NCI-H748 (cell line): Measurements from ENCODE around the gene PIMREG.

ENCODE experiments used
- DNase-seq: peaks from one replicate; lab custom pipeline; 2025; ENCODE audit not compliant: unreplicated experiment; lab: John Stamatoyannopoulos, UW

PIMREG gene, protein sequence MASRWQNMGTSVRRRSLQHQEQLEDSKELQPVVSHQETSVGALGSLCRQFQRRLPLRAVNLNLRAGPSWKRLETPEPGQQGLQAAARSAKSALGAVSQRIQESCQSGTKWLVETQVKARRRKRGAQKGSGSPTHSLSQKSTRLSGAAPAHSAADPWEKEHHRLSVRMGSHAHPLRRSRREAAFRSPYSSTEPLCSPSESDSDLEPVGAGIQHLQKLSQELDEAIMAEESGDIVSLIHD

DNA sequence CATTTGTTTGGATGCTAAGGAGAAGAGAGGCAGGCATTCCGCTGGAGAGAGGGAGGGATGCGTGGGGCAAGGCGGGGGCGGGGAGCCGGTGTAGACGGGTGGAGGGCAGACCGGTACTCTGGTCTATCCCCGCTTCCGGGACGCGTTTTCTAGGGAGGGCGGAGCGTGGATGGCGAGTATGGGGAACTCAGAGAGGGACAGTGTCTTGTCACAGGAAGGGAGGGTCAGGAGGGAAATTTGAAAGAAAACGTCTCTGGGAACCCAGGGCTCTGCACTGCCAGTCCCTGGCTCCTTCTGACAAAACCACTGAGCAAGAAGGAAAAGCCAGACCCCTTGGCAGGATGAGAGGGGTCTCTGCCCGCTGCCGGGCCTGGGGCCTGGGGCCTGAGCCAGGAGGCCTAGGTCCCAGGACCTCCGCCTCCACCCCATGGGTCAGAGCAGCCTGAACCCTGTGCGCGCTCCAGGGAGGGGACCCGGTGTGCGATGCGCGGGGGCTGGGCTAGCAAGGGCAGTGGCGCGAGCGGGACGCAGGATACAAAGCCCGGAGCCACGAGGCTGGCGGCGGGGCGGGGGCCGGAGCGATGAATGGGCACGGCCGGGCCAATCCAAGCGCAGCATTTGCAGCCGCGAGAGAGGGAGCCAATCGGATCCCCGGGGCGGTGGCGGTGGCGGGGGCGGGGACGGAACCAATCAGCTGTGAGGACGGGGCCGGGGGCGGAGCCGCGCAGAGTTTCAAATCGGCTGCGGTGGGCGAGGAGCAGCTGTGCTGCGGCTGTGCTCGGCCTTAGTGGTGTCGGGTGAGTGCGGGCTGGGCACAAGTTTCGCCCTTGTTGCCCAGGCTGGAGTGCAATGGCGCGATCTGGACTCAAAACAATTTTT lies at the start of gene PIMREG:
Gene PIMREG (plus strand): TSS at position 764 of the 879 bp plus-strand sequence. CDS start 656 bp downstream, outside the sequence.
- peak; percentile 99 for DNase-seq

DNA sequence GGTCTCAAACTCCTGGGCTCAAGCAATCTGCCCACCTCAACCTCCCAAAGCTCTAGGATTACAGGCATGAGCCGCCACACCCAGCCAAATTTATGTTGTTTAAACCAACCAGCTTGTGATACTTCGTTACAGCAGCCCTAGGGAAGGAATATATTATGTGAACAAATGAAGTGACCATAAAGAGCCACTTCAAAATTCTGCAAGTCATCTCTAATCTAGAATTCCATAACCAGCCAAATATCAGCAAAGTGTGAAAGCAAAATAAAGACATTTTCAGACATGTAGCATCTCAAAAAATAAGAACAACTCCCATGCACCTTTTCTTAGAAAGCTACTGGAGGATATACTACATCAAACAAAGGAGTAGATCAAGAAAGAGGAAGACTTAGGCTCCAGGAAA lies 45.3 kb upstream of the PIMREG start:
- DNase-seq: no peak

DNA sequence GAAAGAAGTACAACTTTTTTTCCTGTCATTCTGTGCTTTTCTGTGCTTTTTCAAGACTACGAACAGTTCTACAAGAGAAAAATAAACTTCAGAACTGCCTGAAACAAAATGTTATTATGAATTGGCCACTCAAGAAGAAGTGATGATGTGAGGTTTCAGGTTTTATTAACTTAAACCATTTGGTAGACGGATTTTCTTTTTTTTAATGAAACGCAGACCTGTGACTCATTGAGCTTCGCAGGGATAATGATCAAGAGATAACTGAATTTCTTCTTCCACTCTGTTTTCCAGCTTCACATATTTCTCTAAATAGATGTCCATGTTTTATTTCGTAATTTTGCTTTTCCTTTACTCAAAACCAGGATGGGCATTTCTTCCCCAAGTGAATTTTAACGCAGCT lies 42.0 kb upstream of the PIMREG start:
- DNase-seq: no peak

DNA sequence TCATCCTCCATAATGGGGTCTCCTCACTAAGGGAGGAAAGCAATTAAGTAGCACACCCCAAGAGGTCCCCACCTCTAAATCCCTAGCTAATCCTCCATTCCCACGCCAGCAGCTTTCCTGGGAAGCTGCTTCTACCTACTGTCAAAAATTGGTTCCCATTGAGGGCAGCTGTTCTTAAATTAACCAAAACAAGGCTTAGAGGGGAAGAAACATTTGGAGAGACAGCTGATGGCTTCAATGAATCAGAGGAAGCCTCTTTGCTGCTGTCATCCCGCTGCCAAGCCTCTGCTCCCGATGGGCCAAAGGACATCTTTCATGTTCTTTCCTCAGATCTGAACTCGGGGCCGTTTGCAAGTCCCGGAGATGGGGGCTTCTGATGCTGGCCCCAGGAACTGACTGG lies 36.0 kb upstream of the PIMREG start:
- DNase-seq: no peak

DNA sequence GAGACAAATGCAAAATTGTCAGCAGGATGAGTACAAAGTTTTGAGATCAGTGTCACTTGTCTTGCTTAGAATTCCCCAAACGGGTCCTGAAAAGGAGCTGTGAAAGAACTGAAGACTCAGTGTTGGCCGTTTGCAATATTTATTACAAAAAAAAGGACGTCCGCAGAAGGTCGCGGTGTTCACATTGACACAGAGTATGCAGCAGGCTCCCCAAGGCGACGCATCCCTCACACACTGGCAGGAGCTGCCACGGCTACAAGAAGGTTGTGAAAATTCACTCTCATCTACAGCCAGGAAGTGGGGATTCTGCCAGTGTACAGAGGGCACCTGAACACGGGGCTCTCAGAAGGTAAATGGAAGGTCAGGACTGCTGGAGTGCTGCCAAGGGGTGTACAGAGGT lies 35.5 kb upstream of the PIMREG start:
- no peak for DNase-seq

DNA sequence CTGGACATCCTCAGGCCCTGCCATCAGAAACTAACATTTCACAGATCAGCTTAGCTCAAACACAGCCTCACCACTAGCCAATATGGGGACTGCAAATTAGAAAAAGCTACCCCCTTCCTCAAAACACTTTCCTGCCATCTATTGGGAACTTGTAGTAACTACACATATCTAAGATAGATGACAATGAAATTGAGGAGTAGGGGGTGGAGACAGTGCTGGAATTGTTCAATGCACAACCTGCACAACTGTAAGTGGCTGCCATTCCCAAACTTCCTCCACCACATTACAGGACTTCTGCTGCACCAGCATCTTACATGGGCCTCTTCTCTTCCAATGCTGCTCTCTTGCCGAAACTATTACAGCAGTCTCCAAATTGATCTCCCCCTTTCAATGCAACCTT lies 31.2 kb upstream of the PIMREG start:
- DNase-seq: peak; percentile 85

DNA sequence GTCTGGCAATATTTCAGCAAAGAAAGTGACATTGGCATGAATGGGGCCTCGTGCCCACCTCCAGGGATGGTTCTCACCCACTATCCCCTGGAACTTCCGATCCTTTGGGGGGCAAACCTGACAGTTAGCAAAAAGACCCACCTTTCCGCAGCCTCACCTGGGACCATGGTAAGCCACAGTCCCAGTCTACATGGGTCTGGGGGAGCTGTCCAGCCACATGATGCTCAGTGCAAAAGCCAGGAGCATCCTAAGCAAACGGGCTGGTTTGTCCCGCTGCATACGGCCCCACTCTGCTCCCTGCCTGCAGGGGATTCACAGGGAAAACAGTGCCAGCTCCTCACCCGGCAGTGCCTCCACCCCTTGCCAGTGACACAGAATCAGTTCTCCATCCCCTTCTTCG lies 28.6 kb upstream of the PIMREG start:
- DNase-seq: no peak

DNA sequence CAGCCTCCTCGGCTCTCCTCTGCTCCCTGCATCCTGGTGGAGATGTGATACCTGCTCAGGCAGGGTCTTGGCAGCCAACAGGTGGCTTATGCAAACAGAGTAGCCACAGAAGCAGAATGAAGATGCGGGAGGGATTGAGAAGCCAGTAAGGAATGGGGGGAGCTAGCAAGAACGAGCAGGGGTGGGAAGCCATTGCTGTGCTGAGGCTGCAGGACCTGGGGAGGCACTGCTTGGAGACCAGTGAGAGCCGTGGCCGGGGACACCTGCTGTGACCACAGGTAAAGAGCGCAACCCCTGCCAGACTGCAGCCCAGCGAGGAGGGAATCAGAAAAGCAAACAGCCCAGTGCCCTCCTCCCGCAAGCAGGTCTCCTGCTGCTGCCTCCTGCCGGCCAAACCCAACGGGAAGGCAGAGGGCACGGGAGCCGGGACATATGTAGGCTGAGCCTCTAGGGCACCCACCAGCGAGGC lies 24.0 kb upstream of the PIMREG start:
- DNase-seq: peak; percentile 56

DNA sequence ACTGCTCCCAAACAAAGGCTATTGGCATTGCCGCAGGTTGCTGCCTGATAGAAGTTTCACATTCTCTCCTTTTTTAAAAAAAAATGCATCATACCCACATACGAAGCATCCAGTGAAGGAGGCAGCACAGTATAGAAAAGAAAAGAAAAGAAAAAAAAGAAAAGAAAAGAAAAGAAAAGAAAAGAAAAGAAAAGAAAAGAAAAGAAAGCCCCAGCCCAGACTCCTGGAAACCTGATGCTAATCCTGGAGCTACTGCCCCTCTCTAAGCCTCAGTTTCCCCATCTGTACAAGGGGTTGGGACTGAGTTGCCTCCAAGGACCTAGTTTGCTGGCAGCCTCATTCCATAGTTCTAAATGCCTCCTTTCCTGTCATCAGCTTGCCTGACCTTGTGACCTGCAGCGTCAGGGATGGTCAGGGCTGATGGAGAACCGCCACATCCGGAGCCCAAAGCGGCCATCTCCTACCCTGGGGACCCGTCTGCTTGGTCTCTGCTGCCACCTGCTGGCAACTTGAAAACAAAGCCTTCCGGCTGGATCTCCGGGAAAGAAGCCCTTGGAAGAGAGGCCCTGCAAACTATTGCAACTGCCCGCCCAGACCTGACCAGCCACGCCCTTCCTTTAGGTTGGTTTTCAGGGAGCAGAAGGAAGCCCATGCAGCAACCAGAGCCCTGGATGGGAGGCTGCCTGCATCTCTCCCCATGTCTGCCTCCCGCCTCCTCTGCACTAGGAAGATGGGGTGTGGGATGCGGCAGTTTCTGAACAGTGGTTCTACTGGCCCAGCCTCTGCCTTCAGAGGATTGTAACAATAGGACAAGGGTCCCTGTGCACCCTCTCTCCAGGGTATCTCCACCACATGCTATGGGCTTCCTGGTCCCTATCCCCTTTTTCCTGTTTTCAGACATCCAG lies 22.3 kb upstream of the PIMREG start:
- peak; percentile 88 for DNase-seq

DNA sequence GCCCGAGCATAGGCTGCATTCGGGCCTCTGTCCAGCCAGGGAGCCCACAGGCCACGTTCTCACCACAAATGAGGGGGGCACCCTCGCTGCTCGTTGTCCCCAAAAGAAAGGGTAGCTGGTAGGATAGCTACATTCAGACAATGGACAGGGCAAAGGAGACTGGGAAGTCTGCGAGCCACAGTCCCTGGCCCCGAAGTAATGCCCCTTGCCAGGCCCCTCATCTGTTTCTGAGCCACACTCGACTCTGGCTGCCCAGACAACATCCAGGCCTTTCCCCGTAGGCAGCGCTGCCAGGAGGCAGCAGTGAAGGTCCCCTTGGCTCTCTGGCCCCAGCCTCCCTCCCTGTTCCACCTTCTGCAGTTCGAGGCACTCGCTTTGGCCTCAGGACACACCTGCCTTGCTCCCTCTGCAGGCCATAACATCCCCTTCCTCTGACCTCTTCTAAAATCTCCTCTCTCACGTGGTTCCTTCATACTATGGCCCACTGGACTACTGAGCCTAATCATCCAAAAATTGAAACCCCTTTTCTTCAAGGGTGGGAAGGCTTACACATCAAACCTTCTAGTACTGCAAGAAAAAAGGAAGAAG lies 21.5 kb upstream of the PIMREG start:
- DNase-seq: no peak

DNA sequence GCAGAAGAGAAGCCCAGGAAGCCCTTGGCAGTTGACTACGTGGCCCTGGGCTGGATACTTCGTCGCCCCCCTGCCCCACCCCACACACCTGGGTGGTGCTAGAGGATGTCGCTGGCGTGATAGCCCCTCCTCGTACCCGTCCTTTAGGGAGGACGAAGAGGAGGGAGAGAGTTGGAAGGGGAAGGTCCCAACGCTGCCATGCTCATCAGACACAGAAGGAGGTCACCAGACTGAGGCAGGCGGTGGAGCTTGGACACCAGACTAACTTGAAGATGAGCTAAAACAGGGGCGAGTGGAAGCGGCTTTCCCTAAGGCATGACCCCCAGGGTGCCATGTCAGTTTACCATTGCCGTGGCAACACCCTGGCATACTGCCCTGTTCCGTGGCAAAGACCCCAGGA lies 20.3 kb upstream of the PIMREG start:
- no peak for DNase-seq

DNA sequence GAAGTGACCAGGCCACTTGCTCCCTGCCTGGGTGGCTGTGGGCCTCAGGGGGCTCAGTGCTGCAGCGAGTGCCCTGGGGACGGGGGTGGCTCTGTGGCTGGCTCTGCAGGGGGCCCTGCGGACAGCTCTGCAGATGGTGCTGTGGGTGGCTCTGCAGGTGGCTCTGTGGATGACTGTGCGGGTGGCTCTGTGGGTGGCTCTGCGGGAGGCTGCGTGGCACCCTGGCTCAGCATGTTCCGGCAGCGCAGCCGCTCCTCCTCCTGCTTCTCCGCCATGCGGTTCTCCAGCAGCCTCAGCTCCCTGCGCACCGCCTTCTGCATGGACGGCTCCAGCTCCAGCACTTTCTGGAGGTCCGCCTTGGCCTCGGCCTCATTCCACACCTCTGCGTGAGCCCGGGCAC lies 18.8 kb upstream of the PIMREG start:
- no peak for DNase-seq

DNA sequence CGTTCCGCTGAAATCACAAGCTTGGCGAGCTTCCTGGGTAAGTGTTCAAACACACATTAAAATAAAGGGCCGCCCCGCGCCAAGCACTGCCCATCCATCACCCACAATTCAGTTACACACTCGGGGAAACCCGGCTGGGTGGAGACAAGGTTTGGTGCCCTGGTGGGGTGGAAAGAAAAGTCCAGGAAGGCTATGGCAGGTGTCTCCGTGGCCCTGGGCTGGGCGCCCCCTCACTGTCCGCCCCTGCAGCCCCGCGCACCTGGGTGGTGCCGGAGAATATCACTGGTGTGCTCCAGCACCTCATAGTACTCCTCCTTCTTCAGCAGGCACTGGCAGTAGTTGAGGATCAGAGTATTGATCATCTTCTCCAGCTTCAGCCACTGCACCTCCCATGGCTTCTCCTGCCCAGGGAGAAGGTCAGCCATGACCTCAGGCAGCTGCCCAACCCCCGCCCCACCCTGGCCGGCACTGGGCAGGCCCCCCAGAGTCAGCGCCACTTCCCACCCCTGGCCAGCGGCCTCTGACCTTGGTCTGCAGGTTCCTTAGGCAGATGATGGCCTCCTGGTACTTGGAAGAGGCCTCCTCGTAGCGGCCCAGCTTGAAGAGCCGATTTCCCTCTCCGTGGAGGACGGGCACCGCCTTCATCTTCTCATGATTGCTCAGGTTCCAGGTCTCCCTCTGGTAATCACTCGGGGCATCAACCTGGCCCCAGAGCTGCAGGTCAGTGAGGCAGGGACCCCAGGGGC lies 17.7 kb upstream of the PIMREG start:
- DNase-seq: no peak

DNA sequence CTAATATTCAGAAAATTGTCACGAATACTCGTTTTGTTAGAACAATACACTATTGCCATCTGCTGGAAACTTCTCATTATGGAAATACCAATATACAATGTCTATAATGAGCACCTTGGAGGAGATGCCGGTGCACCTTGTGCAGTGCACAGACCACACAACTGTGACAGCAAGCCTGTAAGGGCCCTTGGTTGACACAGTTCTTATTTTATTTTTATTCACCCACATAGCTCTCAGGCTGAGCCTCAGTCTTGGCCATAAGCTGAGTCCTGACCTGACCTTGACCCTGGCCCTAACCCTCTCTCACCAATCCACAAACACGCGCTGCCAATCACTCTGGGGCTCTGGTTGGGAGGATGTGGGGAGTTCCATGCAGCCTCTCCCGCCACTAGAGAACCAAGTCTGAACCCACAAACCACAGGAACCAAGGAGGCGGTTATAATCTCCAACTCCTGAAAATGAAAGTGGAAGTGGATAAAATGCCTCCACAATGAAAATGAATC lies 16.9 kb upstream of the PIMREG start:
- no peak for DNase-seq

DNA sequence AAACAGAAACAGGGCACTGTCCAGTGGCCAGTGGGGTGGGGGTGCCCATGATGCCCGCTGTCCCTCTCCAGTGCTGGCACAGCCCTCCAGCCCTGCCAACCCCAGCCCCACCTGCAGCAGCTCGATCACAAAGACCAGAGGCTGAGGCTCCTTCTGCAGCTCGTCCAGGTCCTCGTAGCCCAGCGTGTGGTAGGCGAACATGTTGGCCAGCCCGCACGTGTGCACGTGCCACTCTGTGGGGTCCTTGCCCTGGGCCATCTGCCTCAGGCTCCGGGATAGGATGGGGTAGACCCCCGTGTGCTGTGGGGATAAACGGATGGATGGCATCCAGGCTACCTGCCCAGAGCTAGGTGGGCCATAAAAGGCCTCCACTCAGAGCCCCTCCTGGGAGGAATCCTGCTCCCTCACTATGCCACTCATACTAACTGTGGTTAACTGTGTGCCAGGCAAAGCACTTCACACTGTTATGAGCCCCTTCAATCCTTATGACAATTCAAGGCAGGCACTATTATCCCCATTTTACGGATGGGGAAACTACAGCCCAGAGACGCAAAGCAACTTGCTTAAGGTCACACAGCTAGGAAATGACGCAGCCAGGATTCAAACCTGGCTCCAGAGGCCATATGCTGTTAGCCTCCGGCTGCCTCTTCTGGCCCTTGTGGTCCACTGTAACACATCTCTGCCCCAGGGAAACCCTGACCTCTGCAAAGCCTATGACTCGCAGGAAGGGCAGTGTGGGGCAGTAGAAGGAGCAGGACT lies 15.9 kb upstream of the PIMREG start:
- DNase-seq: no peak

DNA sequence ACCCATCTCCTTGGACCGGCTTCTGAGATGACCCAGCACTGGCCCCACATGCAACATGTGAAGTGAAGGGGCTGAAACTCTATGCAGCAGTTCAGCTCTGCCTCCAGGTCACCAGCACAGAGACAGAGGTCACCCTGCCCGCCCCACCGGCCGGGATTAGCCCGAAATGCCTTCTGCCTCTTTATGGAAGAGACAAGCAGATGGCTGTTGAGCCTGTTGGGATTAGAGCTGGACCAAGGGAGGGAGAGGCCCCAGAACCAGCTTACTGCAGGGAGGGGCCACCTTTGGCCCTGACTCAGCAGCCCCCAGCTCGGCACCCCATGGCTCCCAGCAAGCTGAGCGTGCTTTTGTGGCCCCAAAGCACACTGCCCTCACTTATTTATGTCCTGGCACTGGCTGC lies 15.0 kb upstream of the PIMREG start:
- no peak for DNase-seq

DNA sequence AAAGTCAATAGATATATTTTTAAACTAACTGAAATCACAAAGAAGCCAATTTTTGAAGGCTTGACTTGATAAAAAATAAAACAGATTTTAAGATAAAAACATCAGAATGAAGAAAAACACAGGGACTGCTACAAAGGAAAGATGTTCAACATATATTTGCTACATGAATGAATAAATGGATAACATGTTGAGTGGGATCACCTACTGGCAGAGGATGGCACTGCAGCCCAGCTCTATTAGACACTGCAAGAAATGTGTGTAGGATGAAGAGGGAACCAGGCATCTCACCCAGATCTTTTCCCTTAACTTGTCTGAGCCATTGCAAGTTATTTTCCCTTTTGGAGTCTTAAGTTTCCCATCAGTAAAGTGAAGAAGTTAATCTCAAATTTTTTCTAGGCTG lies 13.5 kb upstream of the PIMREG start:
- no peak for DNase-seq

DNA sequence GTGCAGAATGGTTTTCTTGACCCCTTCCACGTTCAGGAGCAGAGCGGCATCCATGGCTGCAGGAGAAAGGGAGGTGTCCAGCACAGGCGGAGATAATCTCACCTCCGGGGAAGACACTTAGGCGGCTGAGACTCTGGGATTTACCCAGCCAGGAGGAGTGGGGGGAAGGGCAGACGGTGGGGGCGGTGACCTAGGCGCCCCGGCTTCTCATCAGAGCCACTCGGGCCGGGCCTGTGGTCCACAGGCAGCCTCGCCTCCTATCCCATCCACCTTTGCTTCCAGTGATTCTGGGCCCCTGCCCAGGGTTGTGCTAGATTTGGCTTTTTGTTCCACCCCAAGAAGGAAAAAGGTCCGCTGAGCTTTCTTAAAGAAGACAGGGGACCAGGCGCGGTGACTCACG lies 9.2 kb upstream of the PIMREG start, which contains the start of gene AIPL1:
Gene AIPL1 (minus strand): TSS at position 71 of the 400 bp plus-strand sequence. CDS start 17 bp downstream, at position 54.
- DNase-seq: no peak

DNA sequence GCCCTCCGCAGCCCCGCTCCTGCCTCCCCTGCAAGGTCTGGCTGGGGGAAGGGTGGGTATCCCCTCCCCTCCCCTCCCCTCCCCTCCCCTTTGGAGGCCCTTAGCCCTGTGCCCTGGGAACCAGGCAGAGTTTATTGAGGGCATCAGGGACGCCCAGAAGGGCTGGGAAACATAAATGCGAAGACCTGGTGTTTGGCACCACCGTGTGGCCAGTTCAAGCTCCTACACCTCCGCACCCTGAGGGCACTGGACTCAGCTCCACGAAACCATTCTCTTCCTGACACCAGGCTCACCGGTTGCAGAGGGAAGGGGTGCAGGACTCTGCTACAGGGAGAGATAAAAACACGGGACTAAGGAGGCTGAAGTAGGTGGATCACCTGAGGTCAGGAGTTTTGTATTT lies 8.3 kb upstream of the PIMREG start:
- DNase-seq: peak; percentile 81
